ENCODE results near the gene PFN1.

DNA sequence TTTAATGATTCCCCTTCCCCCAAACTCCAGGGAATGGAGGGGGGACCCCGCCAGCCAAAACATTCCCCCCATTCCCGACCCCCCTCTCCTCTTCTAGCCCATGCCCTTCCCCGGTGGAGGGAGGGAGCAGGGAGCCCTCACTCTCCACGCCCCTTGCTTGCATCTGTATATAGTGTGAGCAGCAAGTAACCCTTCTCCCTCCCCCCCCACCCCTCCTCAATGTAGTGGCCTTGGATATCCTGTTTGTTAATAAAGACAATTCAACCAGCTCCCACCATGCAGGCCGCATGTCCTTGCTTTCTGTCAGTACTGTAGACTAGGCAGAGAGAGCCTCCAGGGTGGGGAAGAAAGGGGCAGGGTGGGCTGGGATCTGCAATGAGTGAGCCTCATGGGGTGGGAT lies 50.5 kb downstream of the PFN1 start:
- TF ChIP-seq, protein P1, sequence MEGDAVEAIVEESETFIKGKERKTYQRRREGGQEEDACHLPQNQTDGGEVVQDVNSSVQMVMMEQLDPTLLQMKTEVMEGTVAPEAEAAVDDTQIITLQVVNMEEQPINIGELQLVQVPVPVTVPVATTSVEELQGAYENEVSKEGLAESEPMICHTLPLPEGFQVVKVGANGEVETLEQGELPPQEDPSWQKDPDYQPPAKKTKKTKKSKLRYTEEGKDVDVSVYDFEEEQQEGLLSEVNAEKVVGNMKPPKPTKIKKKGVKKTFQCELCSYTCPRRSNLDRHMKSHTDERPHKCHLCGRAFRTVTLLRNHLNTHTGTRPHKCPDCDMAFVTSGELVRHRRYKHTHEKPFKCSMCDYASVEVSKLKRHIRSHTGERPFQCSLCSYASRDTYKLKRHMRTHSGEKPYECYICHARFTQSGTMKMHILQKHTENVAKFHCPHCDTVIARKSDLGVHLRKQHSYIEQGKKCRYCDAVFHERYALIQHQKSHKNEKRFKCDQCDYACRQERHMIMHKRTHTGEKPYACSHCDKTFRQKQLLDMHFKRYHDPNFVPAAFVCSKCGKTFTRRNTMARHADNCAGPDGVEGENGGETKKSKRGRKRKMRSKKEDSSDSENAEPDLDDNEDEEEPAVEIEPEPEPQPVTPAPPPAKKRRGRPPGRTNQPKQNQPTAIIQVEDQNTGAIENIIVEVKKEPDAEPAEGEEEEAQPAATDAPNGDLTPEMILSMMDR (IDR thresholded peaks at IDR 0.05; ENCODE audit: low read length): no peak
- no peak for TF ChIP-seq EZH2 (IDR thresholded peaks at IDR 0.05; ENCODE audit: borderline replicate concordance, low read length)

All from OCI-LY1 (cell line).